ENCODE measurements around the gene GUCA1A.

- TF ChIP-seq, protein P1, sequence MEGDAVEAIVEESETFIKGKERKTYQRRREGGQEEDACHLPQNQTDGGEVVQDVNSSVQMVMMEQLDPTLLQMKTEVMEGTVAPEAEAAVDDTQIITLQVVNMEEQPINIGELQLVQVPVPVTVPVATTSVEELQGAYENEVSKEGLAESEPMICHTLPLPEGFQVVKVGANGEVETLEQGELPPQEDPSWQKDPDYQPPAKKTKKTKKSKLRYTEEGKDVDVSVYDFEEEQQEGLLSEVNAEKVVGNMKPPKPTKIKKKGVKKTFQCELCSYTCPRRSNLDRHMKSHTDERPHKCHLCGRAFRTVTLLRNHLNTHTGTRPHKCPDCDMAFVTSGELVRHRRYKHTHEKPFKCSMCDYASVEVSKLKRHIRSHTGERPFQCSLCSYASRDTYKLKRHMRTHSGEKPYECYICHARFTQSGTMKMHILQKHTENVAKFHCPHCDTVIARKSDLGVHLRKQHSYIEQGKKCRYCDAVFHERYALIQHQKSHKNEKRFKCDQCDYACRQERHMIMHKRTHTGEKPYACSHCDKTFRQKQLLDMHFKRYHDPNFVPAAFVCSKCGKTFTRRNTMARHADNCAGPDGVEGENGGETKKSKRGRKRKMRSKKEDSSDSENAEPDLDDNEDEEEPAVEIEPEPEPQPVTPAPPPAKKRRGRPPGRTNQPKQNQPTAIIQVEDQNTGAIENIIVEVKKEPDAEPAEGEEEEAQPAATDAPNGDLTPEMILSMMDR (conservative IDR thresholded peaks at IDR 0.05; ENCODE audit: low read length) = no peak
- TF ChIP-seq EZH2phosphoT487 (IDR thresholded peaks at IDR 0.05; ENCODE audit: borderline replicate concordance) = no peak
Measured at GRCh38 chr6:42154461-42155209, 18.5 kb upstream of the GUCA1A start.
